Neural progenitor cell (in vitro differentiated cells): ENCODE measurements around the gene PYGO2. TPM values are rescaled to one million over a fixed set of nuclear protein-coding genes. Genes with fewer than 3 reads are reported as not detected.

Experiments used
- DNase-seq: peaks from one replicate; pipeline ENCODE4 v3.0.0-alpha.2; 2016; ENCODE audit warnings: low spot score
- H2AFZ ChIP-seq: fragments of 200-600 bp; sonication (generic); replicated peaks from 2 replicates; pipeline ENCODE4 v1.6.1; 2016; ENCODE audit warnings: antibody characterized with exemption
- H3F3A ChIP-seq: fragments of 200-600 bp; sonication (generic); 2 replicates; pipeline ENCODE4 v1.6.1; 2016; ENCODE audit warnings: antibody characterized with exemption, low read depth
- H3K27ac ChIP-seq: fragments of 200-600 bp; sonication (generic); 2 replicates; pipeline ENCODE4 v1.5.1; 2016; ENCODE audit warnings: mild to moderate bottlenecking
- H3K27me3 ChIP-seq: fragments of 200-600 bp; sonication (generic); 2 replicates; pipeline ENCODE4 v1.6.1; 2016; ENCODE audit warnings: mild to moderate bottlenecking, moderate library complexity
- H3K36me3 ChIP-seq: fragments of 200-600 bp; sonication (generic); 2 replicates; pipeline ENCODE4 v1.5.1; 2016
- H3K4me1 ChIP-seq: fragments of 200-600 bp; sonication (generic); 2 replicates; pipeline ENCODE4 v1.6.1; 2016; ENCODE audit warnings: mixed run types
- H3K4me2 ChIP-seq: fragments of 200-600 bp; sonication (generic); 2 replicates; pipeline ENCODE4 v1.6.1; 2016
- H3K4me3 ChIP-seq: fragments of 200-600 bp; sonication (generic); 2 replicates; pipeline ENCODE4 v1.5.1; 2016
- H3K79me2 ChIP-seq: fragments of 200-600 bp; sonication (generic); 2 replicates; pipeline ENCODE4 v1.6.1; 2016; ENCODE audit warnings: low read depth
- H3K9ac ChIP-seq: fragments of 200-600 bp; sonication (generic); 2 replicates; pipeline ENCODE4 v1.6.1; 2016
- H3K9me3 ChIP-seq: fragments of 200-600 bp; sonication (generic); 2 replicates; pipeline ENCODE4 v1.5.1; 2016; ENCODE audit warnings: low read depth
- H4K20me1 ChIP-seq: fragments of 200-600 bp; sonication (generic); 2 replicates; pipeline ENCODE4 v1.6.1; 2016; ENCODE audit warnings: low read depth
- H3K27ac Mint-ChIP-seq: 3 replicates; pipeline ENCODE4 v1.8.0; 2021; ENCODE audit warnings: mixed read lengths
- H3K27me3 Mint-ChIP-seq: 2 replicates; pipeline ENCODE4 v1.8.0; 2022; ENCODE audit warnings: low read depth, mild to moderate bottlenecking, inconsistent platforms, moderate library complexity, mixed read lengths; ENCODE audit not compliant: insufficient read depth
- H3K36me3 Mint-ChIP-seq: 3 replicates; pipeline ENCODE4 v1.8.0; 2021; ENCODE audit warnings: mixed read lengths
- H3K4me1 Mint-ChIP-seq: 3 replicates; pipeline ENCODE4 v1.8.0; 2021; ENCODE audit warnings: mixed read lengths
- H3K4me3 Mint-ChIP-seq: 3 replicates; pipeline ENCODE4 v1.8.0; 2021; ENCODE audit warnings: mild to moderate bottlenecking, moderate library complexity, mixed read lengths
- H3K9me3 Mint-ChIP-seq: 3 replicates; pipeline ENCODE4 v1.8.0; 2020; ENCODE audit warnings: mixed read lengths
- CTCF ChIP-seq: fragments of 200-600 bp; sonication (generic); IDR thresholded peaks from 2 replicates; pipeline ENCODE4 v1.5.1; 2017; ENCODE audit warnings: antibody characterized with exemption, mild to moderate bottlenecking
- EZH2 ChIP-seq: fragments of 200-600 bp; sonication (generic); IDR thresholded peaks from 2 replicates; pipeline ENCODE4 v1.6.1; 2017; ENCODE audit warnings: antibody characterized with exemption, mild to moderate bottlenecking, moderate library complexity
- EZH2phosphoT487 ChIP-seq: fragments of 200-600 bp; sonication (generic); IDR thresholded peaks from 2 replicates; pipeline ENCODE4 v1.6.1; 2017; ENCODE audit warnings: antibody characterized with exemption
- total RNA-seq: library from RNA; depleted of rRNA; stranded (reverse); fragments of >200 nt; gene quantifications from 2 replicates; pipeline ENCODE4 v1.2.3, GENCODE V29; 2015; ENCODE audit warnings: low replicate concordance

Gene PYGO2
- total RNA-seq, 1 donor from 2014 or later = 32.1 TPM

- peaks cover 72% of the 10 kb centered on the region for H3K4me1 Mint-ChIP-seq
- H3K9me3 ChIP-seq = no peaks in the 10 kb centered on the region
- peaks cover 45% of the 10 kb centered on the region for H3K4me1 ChIP-seq
- H3K36me3 Mint-ChIP-seq = peaks cover 9% of the 10 kb centered on the region
- H3K9me3 Mint-ChIP-seq = no peaks in the 10 kb centered on the region
- H3K79me2 ChIP-seq = peaks cover 56% of the 10 kb centered on the region
- peak within 1 kb of the TSS; percentile 53 for H2AFZ ChIP-seq
- peaks cover 17% of the 10 kb centered on the region for H3K27me3 Mint-ChIP-seq
- peak within 1 kb of the TSS; percentile 66 for H3K4me3 ChIP-seq
- H3K4me2 ChIP-seq = peak within 1 kb of the TSS; percentile 85
- peak within 1 kb of the TSS; percentile 97 for H3K27ac ChIP-seq
- no peaks in the 10 kb centered on the region for H3K27me3 ChIP-seq
- TF ChIP-seq EZH2phosphoT487 = no peak
- peak; percentile 48 for TF ChIP-seq CTCF
- DNase-seq = peak; percentile 95
- H3K36me3 ChIP-seq = no peaks in the 10 kb centered on the region
- H3K4me3 Mint-ChIP-seq = peak within 1 kb of the TSS; percentile 94
- peaks cover 49% of the 10 kb centered on the region for H4K20me1 ChIP-seq
- peak within 1 kb of the TSS; percentile 100 for H3K27ac Mint-ChIP-seq
- peaks cover 53% of the 10 kb centered on the region for H3F3A ChIP-seq
- H3K9ac ChIP-seq = peak within 1 kb of the TSS; percentile 38
Measured at GRCh38 chr1:154955718-154956543, 5.7 kb downstream of the PYGO2 start, which contains the start of gene PBXIP1. Gene PBXIP1, minus strand, starts transcription at chr1:154956099. Its CDS starts 2,378 bp downstream, at chr1:154953721.

- Mint-ChIP-seq H3K4me1 (peaks cover 64% of the 10 kb centered on the region), H3K27me3 (peaks cover 11% of the 10 kb centered on the region), H3K4me3 (peak overlapping the region; percentile 94), H3K27ac (peak overlapping the region; percentile 100), H3K36me3 (peaks cover 12% of the 10 kb centered on the region), H3K9me3 (no peaks in the 10 kb centered on the region)
- TF ChIP-seq EZH2 (no peak), CTCF (no peak), EZH2phosphoT487 (no peak)
- Histone ChIP-seq H3K4me2 (peak overlapping the region; percentile 85), H3F3A (peaks cover 47% of the 10 kb centered on the region), H3K9me3 (no peaks in the 10 kb centered on the region), H3K4me3 (peak overlapping the region; percentile 66), H3K27me3 (no peaks in the 10 kb centered on the region), H3K79me2 (peaks cover 48% of the 10 kb centered on the region), H2AFZ (no peak overlapping the region), H3K27ac (peak overlapping the region; percentile 97), H3K4me1 (peaks cover 38% of the 10 kb centered on the region), H4K20me1 (peaks cover 51% of the 10 kb centered on the region), H3K9ac (peak overlapping the region; percentile 38), H3K36me3 (no peaks in the 10 kb centered on the region)
- DNase-seq = peak; percentile 90
Measured at GRCh38 chr1:154955039-154955717, 6.4 kb downstream of the PYGO2 start.

- Mint-ChIP-seq H3K9me3 (no peaks in the 10 kb centered on the region), H3K27me3 (peaks cover 11% of the 10 kb centered on the region), H3K27ac (peak overlapping the region; percentile 100), H3K4me3 (peak overlapping the region; percentile 94), H3K4me1 (peaks cover 64% of the 10 kb centered on the region), H3K36me3 (peaks cover 12% of the 10 kb centered on the region)
- Histone ChIP-seq H3K27me3 (no peaks in the 10 kb centered on the region), H3F3A (peaks cover 47% of the 10 kb centered on the region), H3K9ac (no peak overlapping the region), H3K27ac (peak overlapping the region; percentile 97), H4K20me1 (peaks cover 56% of the 10 kb centered on the region), H2AFZ (no peak overlapping the region), H3K4me1 (peaks cover 38% of the 10 kb centered on the region), H3K36me3 (no peaks in the 10 kb centered on the region), H3K4me2 (peak overlapping the region; percentile 85), H3K9me3 (no peaks in the 10 kb centered on the region), H3K4me3 (peak overlapping the region; percentile 66), H3K79me2 (peaks cover 42% of the 10 kb centered on the region)
- DNase-seq = peak; percentile 69
- TF ChIP-seq EZH2 (no peak), EZH2phosphoT487 (no peak), CTCF (no peak)
Measured at GRCh38 chr1:154954541-154954940, 7.0 kb downstream of the PYGO2 start.
